ENCODE results near the gene HIVEP1.

DNA sequence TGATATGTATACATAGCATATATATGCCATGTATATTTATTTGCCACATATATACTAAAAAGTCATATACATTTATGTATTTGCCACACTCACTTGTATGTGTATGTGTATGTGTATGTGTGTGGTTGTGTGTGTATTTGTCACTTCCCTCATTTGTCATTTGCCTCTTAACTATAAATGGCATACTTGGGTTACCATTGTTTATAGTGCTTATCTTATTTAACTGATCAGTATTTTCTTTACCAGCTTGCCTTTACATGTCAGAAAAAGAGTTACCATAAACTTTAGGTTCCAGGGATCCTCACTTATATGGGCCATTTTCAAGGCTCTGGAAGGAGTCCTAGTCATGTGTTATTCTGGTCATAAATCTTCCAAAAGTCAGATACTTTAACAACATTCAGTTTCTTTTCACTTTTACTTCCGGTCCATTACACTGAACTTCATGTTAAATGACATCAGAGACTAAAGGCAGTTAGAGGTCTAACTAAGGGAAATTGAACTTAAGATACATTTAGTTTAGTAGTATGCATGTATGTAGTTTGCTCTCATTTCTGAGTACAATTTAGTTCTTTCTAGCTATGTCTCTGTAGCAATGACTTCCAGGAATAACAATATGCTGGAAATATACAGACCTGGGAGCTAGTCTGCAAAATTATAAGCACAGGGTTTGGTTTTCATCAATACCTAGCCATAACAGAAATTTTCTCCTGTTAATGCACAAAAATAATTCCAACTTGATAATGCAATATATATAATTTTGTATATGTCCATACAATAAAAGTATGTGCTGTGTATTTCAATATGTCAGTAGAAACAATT is 33.7 kb upstream of the HIVEP1 start:
- TF ChIP-seq, protein P1, sequence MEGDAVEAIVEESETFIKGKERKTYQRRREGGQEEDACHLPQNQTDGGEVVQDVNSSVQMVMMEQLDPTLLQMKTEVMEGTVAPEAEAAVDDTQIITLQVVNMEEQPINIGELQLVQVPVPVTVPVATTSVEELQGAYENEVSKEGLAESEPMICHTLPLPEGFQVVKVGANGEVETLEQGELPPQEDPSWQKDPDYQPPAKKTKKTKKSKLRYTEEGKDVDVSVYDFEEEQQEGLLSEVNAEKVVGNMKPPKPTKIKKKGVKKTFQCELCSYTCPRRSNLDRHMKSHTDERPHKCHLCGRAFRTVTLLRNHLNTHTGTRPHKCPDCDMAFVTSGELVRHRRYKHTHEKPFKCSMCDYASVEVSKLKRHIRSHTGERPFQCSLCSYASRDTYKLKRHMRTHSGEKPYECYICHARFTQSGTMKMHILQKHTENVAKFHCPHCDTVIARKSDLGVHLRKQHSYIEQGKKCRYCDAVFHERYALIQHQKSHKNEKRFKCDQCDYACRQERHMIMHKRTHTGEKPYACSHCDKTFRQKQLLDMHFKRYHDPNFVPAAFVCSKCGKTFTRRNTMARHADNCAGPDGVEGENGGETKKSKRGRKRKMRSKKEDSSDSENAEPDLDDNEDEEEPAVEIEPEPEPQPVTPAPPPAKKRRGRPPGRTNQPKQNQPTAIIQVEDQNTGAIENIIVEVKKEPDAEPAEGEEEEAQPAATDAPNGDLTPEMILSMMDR (conservative IDR thresholded peaks at IDR 0.05) = no peak
- no peak for TF ChIP-seq EZH2 (IDR thresholded peaks at IDR 0.05; ENCODE audit: low read depth)

Measured in PC-9 (cell line).